Ishikawa (cell line): ENCODE results near the gene IGSF22.

Source experiments
- EGR1 ChIP-seq: IDR thresholded peaks from 2 replicates; pipeline ENCODE4 v1.6.1; 2012
- EP300 ChIP-seq: IDR thresholded peaks from 2 replicates; pipeline ENCODE4 v1.6.1; 2012; ENCODE audit warnings: borderline replicate concordance
- FOXM1 ChIP-seq: IDR thresholded peaks from 2 replicates; pipeline ENCODE4 v1.6.1; 2012; ENCODE audit warnings: low read depth, borderline replicate concordance
- MAX ChIP-seq: IDR thresholded peaks from 2 replicates; pipeline ENCODE4 v1.6.1; 2012
- RAD21 ChIP-seq: IDR thresholded peaks from 2 replicates; pipeline ENCODE4 v1.6.1; 2012; ENCODE audit warnings: low read depth
- REST ChIP-seq: IDR thresholded peaks from 2 replicates; pipeline ENCODE4 v1.6.1; 2012; ENCODE audit warnings: low read depth, mild to moderate bottlenecking
- TAF1 ChIP-seq: IDR thresholded peaks from 2 replicates; pipeline ENCODE4 v1.6.1; 2012; ENCODE audit warnings: low read depth, mild to moderate bottlenecking
- TCF12 ChIP-seq: IDR thresholded peaks from 2 replicates; pipeline ENCODE4 v1.6.1; 2012; ENCODE audit warnings: low read depth
- USF1 ChIP-seq: IDR thresholded peaks from 2 replicates; pipeline ENCODE4 v1.6.1; 2012

GRCh38 chr11:18774801-18775200 lies 48.8 kb upstream of the IGSF22 start:
- TF ChIP-seq EP300 = no peak
- TF ChIP-seq TCF12 = no peak
- no peak for TF ChIP-seq REST
- no peak for TF ChIP-seq TAF1
- no peak for TF ChIP-seq USF1
- TF ChIP-seq RAD21 = no peak
- no peak for TF ChIP-seq EGR1
- no peak for TF ChIP-seq MAX
- TF ChIP-seq FOXM1 = no peak
